PC-3 (cell line): ENCODE results near the gene RNF141. TPM values are rescaled to one million over a fixed set of nuclear protein-coding genes. Genes with fewer than 3 reads are reported as not detected.

Experiments used
- ATAC-seq: fragments of 200-7000 bp; cut with Tn5 transposase; 2 replicates; pipeline ENCODE4 v1.9.1; 2020; ENCODE audit warnings: mild to moderate bottlenecking, moderate library complexity
- BruUV-seq: library from RNA; stranded (reverse); fragments of 400-500 nt; replicated peaks from 2 replicates; lab custom pipeline; 2021; lab: Mats Ljungman, UMichigan
- CTCF ChIA-PET: fragments of 300-600 bp; sonication (Branson Sonifier 250); formaldehyde crosslinking; loops from one replicate; lab custom pipeline; 2022; ENCODE audit warnings: antibody characterized with exemption; lab: Charles Lee
- POLR2A ChIA-PET: fragments of 300-600 bp; sonication (Branson Sonifier 250); formaldehyde crosslinking; loops from one replicate; lab custom pipeline; 2022; ENCODE audit warnings: antibody characterized with exemption; ENCODE audit not compliant: unreplicated experiment; lab: Charles Lee
- DNase-seq: peaks from one replicate; pipeline ENCODE4 v3.0.0-alpha.2; 2015
- H2AFZ ChIP-seq: fragments of 300-600 bp; sonication (generic); 2 replicates; pipeline ENCODE4 v1.6.0; 2016; ENCODE audit warnings: antibody characterized with exemption, low read length
- H3F3A ChIP-seq: fragments of 300-600 bp; sonication (generic); one replicate; pipeline ENCODE4 v1.6.0; 2017; ENCODE audit warnings: antibody characterized with exemption, low read length, control low read depth, mild to moderate bottlenecking; ENCODE audit not compliant: unreplicated experiment
- H3K27ac ChIP-seq: fragments of 300-600 bp; sonication (generic); 2 replicates; pipeline ENCODE4 v1.5.1; 2016; ENCODE audit warnings: mild to moderate bottlenecking, low read length
- H3K27me3 ChIP-seq: fragments of 300-600 bp; sonication (generic); 2 replicates; pipeline ENCODE4 v1.6.1; 2016; ENCODE audit warnings: low read length, mixed read lengths
- H3K36me3 ChIP-seq: fragments of 300-600 bp; sonication (generic); 2 replicates; pipeline ENCODE4 v1.6.1; 2016; ENCODE audit warnings: low read depth, mixed run types, low read length, mixed read lengths
- H3K4me1 ChIP-seq: fragments of 300-600 bp; sonication (generic); 2 replicates; pipeline ENCODE4 v1.5.1; 2016; ENCODE audit warnings: low read length; ENCODE audit not compliant: insufficient read depth
- H3K4me2 ChIP-seq: fragments of 300-600 bp; sonication (generic); 2 replicates; pipeline ENCODE4 v1.6.0; 2016; ENCODE audit warnings: low read length
- H3K4me3 ChIP-seq: fragments of 300-600 bp; sonication (generic); 2 replicates; pipeline ENCODE4 v1.5.1; 2016; ENCODE audit warnings: mild to moderate bottlenecking, low read length, mixed read lengths
- H3K79me2 ChIP-seq: fragments of 300-600 bp; sonication (generic); 2 replicates; pipeline ENCODE4 v1.6.1; 2017; ENCODE audit warnings: low read length, mixed read lengths
- H3K9ac ChIP-seq: fragments of 300-600 bp; sonication (generic); 2 replicates; pipeline ENCODE4 v1.6.0; 2016; ENCODE audit warnings: mild to moderate bottlenecking, low read length
- H3K9me2 ChIP-seq: fragments of 300-600 bp; sonication (generic); replicated peaks from 2 replicates; pipeline ENCODE4 v1.6.1; 2016; ENCODE audit warnings: mixed run types, low read length, mixed read lengths
- H3K9me3 ChIP-seq: fragments of 300-600 bp; sonication (generic); 2 replicates; pipeline ENCODE4 v1.6.1; 2016; ENCODE audit warnings: low read length, mixed read lengths
- H4K20me1 ChIP-seq: fragments of 300-600 bp; sonication (generic); 2 replicates; pipeline ENCODE4 v1.6.1; 2016; ENCODE audit warnings: low read length, mixed read lengths
- CTCF ChIP-seq: fragments of 300-600 bp; sonication (generic); conservative IDR thresholded peaks from 2 replicates; pipeline ENCODE4 v1.5.1; 2017; ENCODE audit warnings: antibody characterized with exemption, low read depth, mild to moderate bottlenecking, low read length
- EZH2 ChIP-seq: fragments of 300-600 bp; sonication (generic); IDR thresholded peaks from one replicate; pipeline ENCODE4 v1.6.1; 2017; ENCODE audit warnings: antibody characterized with exemption, mild to moderate bottlenecking, low read length; ENCODE audit not compliant: unreplicated experiment
- EZH2phosphoT487 ChIP-seq: fragments of 300-600 bp; sonication (generic); IDR thresholded peaks from 2 replicates; pipeline ENCODE4 v1.6.1; 2018; ENCODE audit warnings: mild to moderate bottlenecking, antibody characterized with exemption, low read length, borderline replicate concordance
- intact Hi-C: fragments of 100-400 bp; cut with micrococcal nuclease; formaldehyde crosslinking; loops from 2 replicates; pipeline ENCODE4 v1.9.0; 2023
- total RNA-seq: library from RNA; depleted of rRNA; stranded (reverse); fragments of >200 nt; gene quantifications from 2 replicates; pipeline ENCODE4 v1.2.3, GENCODE V29; 2014

The RNF141 gene
- total RNA-seq, 1 experiment from 2014 or later = 13.8 TPM

- ATAC-seq (no peak), DNase-seq (no peak)
- ChIA-PET POLR2A (no interaction called here), CTCF (no interaction called here)
- TF ChIP-seq EZH2phosphoT487 (no peak), EZH2 (no peak), CTCF (no peak)
- intact Hi-C loops = no loop called here
- Histone ChIP-seq H3K36me3 (peaks cover 9% of the 10 kb centered on the region), H3F3A (no peaks in the 10 kb centered on the region), H2AFZ (no peak overlapping the region), H4K20me1 (no peaks in the 10 kb centered on the region), H3K9me2 (no peaks in the 10 kb centered on the region), H3K27me3 (no peaks in the 10 kb centered on the region), H3K4me2 (no peak overlapping the region), H3K4me3 (no peak overlapping the region), H3K79me2 (no peaks in the 10 kb centered on the region), H3K4me1 (no peaks in the 10 kb centered on the region), H3K9ac (no peak overlapping the region), H3K9me3 (no peaks in the 10 kb centered on the region), H3K27ac (no peak overlapping the region)
- BruUV-seq = no TSS peak
Observed at GRCh38 chr11:10497371-10498021, 43.5 kb downstream of the RNF141 start.

DNA sequence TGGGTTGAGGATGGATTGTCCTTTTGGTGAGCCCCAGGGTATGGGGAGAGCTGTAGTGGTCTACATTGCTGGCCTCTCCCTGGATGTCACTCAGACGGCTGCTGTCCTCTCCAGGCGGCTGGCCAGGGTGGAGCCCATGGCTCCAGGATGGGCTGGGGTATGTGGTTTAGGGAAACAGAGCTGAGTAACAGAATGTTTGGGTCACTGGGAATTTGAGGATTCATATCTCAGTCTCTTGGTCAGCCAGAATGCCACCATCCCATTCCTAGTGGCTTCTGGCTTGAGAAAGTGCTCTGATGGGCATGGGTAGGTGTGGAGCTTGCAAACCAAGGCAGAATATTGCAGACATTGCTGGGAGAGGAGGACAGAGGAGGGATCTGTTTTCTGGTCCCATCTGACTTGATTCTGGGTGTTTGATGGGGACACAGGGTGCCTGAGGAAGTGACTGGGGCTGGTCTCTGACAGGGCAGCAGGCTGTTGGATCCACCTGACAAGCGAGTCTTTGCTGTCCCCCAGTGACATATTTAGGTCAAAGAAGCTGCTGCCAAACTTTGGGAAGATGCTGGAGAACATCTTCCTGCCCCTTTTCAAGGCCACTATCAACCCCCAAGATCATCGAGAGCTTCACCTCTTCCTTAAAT lies 44.6 kb downstream of the RNF141 start:
- peaks cover 2% of the 10 kb centered on the region for H3K4me1 ChIP-seq
- no peak for ATAC-seq
- no peaks in the 10 kb centered on the region for H3K9me3 ChIP-seq
- POLR2A ChIA-PET = no interaction called here
- no peaks in the 10 kb centered on the region for H3F3A ChIP-seq
- H3K27me3 ChIP-seq = no peaks in the 10 kb centered on the region
- no peak overlapping the region for H3K4me3 ChIP-seq
- CTCF ChIA-PET = no interaction called here
- no peak overlapping the region for H3K9ac ChIP-seq
- intact Hi-C loops = no loop called here
- BruUV-seq = no TSS peak
- peaks cover 9% of the 10 kb centered on the region for H3K36me3 ChIP-seq
- H3K9me2 ChIP-seq = no peaks in the 10 kb centered on the region
- no peaks in the 10 kb centered on the region for H3K79me2 ChIP-seq
- DNase-seq = no peak
- H4K20me1 ChIP-seq = no peaks in the 10 kb centered on the region
- no peak overlapping the region for H2AFZ ChIP-seq
- no peak overlapping the region for H3K4me2 ChIP-seq
- no peak overlapping the region for H3K27ac ChIP-seq
- no peak for TF ChIP-seq CTCF
- TF ChIP-seq EZH2phosphoT487 = no peak

- H3K27me3 ChIP-seq = no peaks in the 10 kb centered on the region
- H3F3A ChIP-seq = no peaks in the 10 kb centered on the region
- TF ChIP-seq EZH2phosphoT487 = no peak
- no peak for TF ChIP-seq EZH2
- no peak for TF ChIP-seq CTCF
- no peak overlapping the region for H2AFZ ChIP-seq
- no peak overlapping the region for H3K4me3 ChIP-seq
- intact Hi-C loops = no loop called here
- ChIA-PET CTCF (interaction anchor here (0.7 kb wide), 1 partner anchor 45 kb away, joined by 3 read pairs; the partner anchor contains the start of gene RNF141), POLR2A (no interaction called here)
- peaks cover 12% of the 10 kb centered on the region for H3K4me1 ChIP-seq
- DNase-seq = no peak
- H4K20me1 ChIP-seq = no peaks in the 10 kb centered on the region
- H3K9ac ChIP-seq = no peak overlapping the region
- no peaks in the 10 kb centered on the region for H3K79me2 ChIP-seq
- H3K4me2 ChIP-seq = no peak overlapping the region
- no peaks in the 10 kb centered on the region for H3K9me3 ChIP-seq
- ATAC-seq = no peak
- BruUV-seq = no TSS peak
- H3K9me2 ChIP-seq = no peaks in the 10 kb centered on the region
- peaks cover 6% of the 10 kb centered on the region for H3K36me3 ChIP-seq
- H3K27ac ChIP-seq = no peak overlapping the region
Observed at GRCh38 chr11:10495464-10495786, 45.6 kb downstream of the RNF141 start.
